Measurements from ENCODE around the gene TCF7L2. TPM values are rescaled to one million over a fixed set of nuclear protein-coding genes. Genes with fewer than 3 reads are reported as not detected.

Gene TCF7L2
- total RNA-seq, 1 donor from 2014 or later, result 1.9 TPM

- DNase-seq, result no peak
These were observed 16.3 kb downstream of the TCF7L2 start for GRCh38 chr10:112966194-112966855.

DNA sequence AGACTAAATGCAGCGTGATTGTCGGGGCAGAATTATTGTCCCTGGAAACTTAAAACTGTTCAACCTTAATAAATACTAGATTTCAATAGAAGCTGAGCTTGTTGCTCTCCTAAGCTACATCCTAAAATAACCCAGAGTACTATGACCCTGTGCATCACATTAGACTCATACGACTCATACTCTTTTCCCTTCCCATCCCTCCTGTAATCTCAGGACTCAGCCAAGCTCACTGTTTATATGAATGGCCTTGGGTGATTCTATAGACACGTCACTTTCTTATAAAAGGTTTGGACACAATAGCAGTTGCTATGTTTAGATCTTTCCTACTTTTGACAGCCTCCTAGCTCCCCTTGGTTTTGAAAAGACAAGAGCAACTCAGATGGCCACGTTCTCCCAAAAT lies 17.2 kb downstream of the TCF7L2 start:
- no peak for DNase-seq

DNA sequence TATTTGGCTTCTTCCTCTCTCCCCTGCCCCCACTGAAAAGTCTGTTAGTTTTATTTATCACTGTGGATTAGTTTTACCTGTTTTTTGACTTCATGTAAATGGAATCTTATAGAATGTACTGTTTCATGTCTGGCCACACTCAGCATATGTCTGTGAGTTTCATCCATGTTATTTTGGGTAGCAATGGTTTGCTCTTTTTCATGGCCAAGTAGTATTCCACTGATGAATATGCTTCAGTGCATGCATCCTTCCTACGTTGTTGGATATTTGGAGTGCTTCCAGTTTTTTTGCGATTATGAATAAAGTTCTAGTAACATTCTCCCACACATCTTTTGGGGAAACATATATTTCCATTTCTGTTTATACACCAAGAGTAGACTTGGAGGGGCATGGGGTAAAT lies 19.1 kb downstream of the TCF7L2 start:
- DNase-seq, result no peak

GRCh38 chr10:112969542-112969941 lies 19.5 kb downstream of the TCF7L2 start:
- no peak for DNase-seq

DNA sequence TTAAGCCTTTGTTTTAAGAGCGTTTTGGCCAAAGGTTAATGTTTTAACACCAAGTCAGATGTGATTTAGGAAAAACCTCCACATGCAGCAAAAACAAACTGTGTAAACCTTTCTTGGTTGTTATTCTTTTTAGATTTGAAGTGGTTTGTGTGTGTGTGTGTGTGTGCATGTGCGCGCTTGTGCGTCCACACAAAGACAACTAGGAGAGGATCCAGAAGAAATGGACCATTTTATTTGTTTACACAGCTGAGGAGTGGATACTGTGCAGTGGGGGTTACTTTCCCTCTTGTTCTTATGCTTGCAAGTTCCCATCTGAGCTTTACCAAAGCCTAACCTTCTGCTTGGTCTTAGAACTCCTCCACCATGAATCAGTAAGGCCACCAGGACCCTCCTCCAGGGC lies 20.0 kb downstream of the TCF7L2 start:
- DNase-seq, result no peak

GRCh38 chr10:112972606-112973005 lies 22.6 kb downstream of the TCF7L2 start:
- no peak for DNase-seq

DNA sequence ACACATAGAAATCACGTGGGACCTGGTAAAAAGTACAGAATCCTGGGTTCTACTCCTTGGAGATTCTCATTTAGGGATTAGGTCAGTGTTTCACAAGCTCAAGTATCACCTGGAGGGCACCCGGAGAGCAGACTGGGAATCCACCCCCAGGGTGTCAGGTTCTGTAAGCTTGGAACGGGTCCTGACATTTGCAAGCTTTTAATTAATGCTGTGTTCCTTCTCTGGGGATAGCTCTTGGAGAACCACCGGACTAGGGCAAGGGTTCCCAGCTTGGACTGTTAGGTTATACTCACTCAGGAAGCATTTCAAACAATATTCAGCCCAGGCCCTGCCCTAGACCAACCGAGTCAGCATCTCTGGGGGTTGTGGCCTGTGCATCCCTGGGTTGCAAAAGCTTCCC lies 23.0 kb downstream of the TCF7L2 start:
- DNase-seq, result no peak

- DNase-seq, result no peak
These were observed 23.8 kb downstream of the TCF7L2 start for GRCh38 chr10:112973805-112974204.

GRCh38 chr10:112977426-112977898 lies 27.4 kb downstream of the TCF7L2 start:
- DNase-seq, result no peak

- DNase-seq, result no peak
These were observed 29.9 kb downstream of the TCF7L2 start for GRCh38 chr10:112979927-112980326.

DNA sequence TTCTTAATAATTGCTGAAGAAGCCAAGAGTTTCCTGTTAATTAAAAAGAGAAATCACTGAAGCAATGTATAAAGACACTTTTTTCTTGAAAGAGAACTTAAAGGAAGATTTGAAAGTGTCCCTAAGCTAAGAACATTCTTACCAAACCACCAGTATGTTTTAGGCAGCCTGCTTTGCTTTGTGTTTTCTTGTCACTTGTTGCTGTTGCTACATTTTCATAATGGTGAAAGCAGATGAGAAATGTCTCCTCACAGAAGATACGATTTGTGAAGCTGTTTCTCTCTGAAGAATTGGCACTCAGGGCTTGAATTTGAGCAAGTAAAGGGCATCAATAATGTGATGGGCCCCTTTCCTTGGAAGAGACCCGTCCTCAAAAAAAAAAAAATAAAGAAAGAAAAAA lies 30.9 kb downstream of the TCF7L2 start:
- no peak for DNase-seq

DNA sequence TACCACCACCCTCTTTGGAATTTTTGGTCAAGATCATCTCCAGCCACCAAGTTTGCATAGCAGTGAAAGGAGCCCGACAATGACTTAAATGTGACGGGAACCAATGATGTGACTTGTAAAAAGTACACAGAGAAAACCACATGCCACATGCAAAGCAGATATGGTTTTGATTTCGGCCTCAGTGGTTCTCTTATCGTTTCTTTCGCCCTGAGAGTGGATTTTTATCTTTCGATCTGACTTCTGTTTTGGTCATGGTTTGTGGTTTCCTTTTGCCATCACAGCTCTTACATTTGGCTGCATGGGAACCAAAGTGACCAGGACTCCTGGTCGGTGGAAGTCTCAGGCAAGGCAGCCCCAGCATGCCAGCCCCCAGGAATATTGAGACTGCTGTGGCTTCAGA lies 31.5 kb downstream of the TCF7L2 start:
- DNase-seq, result no peak

DNA sequence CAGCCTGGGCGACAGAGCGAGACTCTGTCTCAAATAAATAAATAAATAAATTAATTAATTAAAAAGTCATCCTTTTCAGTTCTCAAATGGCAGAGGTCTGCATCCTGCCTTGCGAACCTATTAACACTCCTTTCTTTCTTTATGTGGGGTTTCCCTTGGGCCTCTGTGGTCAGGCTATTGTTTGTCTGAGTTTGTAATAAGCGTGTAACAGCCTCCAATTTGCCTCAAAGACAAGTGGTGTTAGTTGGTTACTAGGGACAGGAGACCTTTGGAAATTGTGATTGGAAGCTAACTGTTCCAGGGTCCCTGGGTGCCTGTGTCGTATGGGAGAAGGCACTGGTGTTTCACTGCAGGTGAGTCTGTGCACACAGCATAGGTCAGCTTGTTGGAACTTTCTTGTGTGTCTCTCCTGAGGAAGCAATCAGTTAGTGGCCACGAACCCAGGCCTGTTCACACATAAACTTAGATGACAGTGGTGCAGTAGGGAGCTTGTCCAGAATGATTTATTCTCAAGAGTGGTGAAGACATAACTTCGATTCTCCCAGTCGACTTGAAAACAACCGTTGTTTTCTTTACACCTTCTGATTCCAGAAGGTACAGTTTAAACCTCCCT lies 33.5 kb downstream of the TCF7L2 start:
- no peak for DNase-seq

GRCh38 chr10:112984756-112985155 lies 34.7 kb downstream of the TCF7L2 start:
- no peak for DNase-seq

- DNase-seq, result no peak
These were observed 35.9 kb downstream of the TCF7L2 start for GRCh38 chr10:112985690-112986543.

GRCh38 chr10:112986544-112987190 lies 36.6 kb downstream of the TCF7L2 start:
- no peak for DNase-seq

DNA sequence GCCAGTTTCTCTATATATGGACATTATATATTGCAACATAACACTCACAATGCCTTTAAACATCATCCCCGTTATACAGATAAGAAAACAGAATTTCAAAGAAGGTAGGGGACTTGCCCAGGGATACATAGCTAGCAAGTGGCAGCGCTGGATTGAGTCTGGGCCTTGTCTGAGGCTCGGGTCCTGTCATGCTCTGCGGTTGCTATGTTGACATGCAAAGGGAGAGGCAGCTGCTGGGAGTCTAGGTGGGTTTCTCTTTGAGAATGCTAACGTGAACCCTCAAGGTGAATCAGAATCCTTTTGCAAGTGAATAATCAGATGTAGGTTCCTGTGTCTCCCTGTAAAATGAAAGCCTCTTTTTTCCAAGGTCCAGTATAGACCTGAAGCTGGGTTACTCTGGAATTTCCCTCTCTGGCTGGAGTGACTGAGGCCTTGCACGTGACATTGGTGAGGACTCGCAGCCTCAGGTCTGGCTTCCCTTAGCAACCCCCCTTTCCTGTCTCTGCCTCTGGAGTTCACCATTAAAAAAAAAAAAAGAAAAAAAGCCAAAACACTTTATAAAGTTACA lies 38.9 kb downstream of the TCF7L2 start:
- DNase-seq, result no peak

- no peak for DNase-seq
These were observed 39.8 kb downstream of the TCF7L2 start for GRCh38 chr10:112989826-112990225.

- no peak for DNase-seq
These were observed 40.2 kb downstream of the TCF7L2 start for GRCh38 chr10:112990271-112990670.

- no peak for DNase-seq
These were observed 41.9 kb downstream of the TCF7L2 start for GRCh38 chr10:112991888-112992491.

GRCh38 chr10:112996462-112996861 lies 46.4 kb downstream of the TCF7L2 start:
- no peak for DNase-seq

GRCh38 chr10:112999102-112999501 lies 49.1 kb downstream of the TCF7L2 start:
- no peak for DNase-seq
